HG02571 (cell line): Measurements from ENCODE around the gene MLEC.

Experiments used
- ATAC-seq: cut with Tn5 transposase; IDR thresholded peaks from one replicate; pipeline ENCODE4 v1.9.1; 2021; ENCODE audit warnings: mild to moderate bottlenecking, moderate library complexity; ENCODE audit not compliant: unreplicated experiment

MLEC gene

GRCh38 chr12:120690083-120690450 lies 3.1 kb downstream of the MLEC start:
- no peak for ATAC-seq

GRCh38 chr12:120690978-120691377 lies 4.0 kb downstream of the MLEC start:
- no peak for ATAC-seq

GRCh38 chr12:120692524-120693033 lies 5.6 kb downstream of the MLEC start:
- ATAC-seq, result no peak

DNA sequence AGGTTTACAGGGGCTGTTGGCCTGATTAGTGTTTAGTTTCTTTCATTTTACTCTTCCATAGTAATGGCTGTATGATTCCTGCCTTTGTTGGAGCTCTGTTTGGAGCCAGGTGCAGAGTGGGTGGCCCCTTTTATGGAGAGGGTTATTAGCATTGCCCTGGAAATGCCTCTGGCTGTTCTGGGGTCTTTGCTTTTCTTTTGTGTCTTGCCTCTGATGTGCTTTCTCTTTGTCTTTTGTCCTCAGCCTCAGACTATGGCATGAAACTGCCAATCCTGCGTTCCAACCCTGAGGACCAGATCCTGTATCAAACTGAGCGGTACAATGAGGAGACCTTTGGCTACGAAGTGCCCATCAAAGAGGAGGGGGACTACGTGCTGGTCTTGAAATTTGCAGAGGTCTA lies 6.9 kb downstream of the MLEC start:
- ATAC-seq, result no peak

DNA sequence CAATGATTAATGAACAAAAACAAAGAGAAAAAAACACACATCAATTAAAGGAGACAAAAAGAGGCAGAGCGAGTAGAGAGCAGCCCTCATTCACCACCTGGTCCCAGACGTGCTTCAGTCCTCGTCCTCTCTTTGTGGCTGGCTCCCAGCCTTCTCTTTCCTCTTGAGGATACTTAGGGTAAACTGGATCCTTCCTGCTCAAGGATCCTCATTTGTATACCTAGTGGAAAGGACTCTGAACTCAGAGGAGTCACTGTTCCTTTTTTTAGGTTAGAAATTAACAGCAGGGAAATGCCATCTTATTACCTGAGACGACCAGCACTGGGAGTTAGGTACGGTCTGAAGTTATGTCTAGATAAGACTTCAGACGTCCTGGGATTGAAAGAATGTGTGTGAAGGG lies 9.7 kb downstream of the MLEC start:
- ATAC-seq, result no peak

DNA sequence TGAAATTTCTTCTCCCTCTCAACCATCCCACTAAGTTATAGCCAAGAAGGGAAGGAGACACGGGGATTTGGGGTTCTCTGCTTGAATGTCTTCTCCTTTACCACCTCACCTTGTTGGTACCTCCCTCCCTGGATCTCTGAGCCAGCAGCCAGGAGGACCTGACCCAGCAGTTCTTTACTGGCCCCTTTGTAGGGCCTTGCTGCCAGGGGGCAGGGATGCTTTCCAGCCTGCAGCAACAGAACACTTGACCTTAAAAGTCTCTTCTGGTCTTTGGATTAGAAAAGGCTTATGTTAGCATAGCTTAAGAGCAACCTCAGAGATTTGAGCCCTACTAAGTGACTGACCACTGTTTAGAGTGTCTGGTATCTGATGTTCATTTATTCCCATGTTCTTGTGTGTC lies 10.4 kb downstream of the MLEC start:
- no peak for ATAC-seq

GRCh38 chr12:120698665-120699064 lies 11.7 kb downstream of the MLEC start:
- ATAC-seq, result no peak

GRCh38 chr12:120699553-120699952 lies 12.6 kb downstream of the MLEC start:
- ATAC-seq, result no peak

DNA sequence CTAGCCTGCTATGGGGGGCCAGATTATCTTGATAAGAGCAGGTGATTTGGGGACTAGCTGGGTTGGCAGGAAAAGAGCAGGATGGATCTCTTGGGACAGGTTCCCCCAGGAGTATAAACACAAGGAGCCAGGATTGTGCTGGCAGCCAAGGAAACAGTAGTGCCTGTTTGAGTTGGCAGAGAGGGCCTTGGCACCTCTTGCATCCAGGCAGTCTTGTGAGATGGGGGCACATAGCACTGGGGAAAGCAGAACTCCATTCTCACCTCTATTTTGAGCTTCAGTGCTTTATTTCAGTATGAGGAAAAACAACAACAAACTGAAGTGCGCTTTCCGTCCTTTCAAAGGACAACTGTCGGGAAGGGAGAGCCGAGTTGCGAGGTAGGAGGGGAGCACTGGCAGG lies 13.9 kb downstream of the MLEC start:
- ATAC-seq, result no peak

GRCh38 chr12:120702637-120703036 lies 15.7 kb downstream of the MLEC start:
- no peak for ATAC-seq

DNA sequence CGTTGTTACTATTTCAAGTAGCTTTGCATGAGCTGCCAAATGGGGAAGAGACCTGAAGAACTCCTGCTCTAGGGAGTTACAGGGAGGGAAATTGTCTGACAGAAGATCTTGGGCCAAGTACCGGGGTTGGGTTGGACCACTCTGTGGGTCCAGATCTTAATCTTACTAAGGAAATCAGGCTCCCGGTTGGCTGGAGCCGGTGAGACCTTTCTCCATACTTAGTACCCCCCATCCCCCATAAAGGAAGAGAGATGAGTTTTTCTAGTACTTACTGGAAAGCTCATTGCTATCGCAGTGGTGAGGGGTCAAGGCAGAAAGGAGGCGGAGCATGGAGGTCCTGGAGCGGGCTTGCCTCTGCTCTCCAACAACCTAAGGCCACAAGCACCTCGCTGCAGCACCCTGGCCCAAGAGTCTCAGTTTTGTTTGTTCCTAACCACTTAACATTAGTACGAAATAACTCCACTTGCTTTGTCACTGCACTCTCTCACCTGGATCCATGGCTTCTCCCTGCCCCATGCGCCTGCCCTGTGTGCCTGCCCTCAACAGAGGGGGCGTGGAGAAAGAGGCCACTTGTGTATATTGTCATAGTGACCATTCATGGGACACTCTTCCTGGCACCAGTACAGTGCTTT lies 16.5 kb downstream of the MLEC start:
- no peak for ATAC-seq

DNA sequence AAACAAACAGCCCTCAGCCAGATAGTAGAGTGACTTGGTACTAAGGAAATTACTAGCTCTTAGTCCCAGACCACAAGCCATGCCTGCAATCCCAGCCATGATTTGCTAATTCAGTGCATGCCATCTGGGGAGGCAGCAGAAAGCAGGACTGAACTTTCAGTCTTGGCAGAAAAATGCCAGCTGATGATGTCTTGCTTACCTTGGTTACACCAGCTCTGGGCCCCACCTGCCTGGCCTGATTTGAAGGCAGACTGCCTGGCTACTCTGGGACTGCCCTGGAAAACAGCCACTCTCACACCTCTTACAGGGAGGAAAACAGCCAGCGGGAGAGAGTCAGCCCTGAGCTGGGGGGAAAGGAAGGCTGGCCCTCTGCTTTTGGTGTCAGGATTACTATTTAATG lies 18.7 kb downstream of the MLEC start:
- no peak for ATAC-seq

GRCh38 chr12:120706029-120706428 lies 19.1 kb downstream of the MLEC start:
- ATAC-seq, result no peak

- ATAC-seq, result no peak
Measured at GRCh38 chr12:120708651-120709050, 21.7 kb downstream of the MLEC start.

- peak; percentile 71 for ATAC-seq
Measured at GRCh38 chr12:120710031-120710804, 23.3 kb downstream of the MLEC start, which contains the start of gene UNC119B. Gene UNC119B (plus strand): TSS chr12:120710458. CDS start chr12:120710475, 17 bp downstream.

- peak; percentile 34 for ATAC-seq
Measured at GRCh38 chr12:120710805-120711296, 23.9 kb downstream of the MLEC start.

DNA sequence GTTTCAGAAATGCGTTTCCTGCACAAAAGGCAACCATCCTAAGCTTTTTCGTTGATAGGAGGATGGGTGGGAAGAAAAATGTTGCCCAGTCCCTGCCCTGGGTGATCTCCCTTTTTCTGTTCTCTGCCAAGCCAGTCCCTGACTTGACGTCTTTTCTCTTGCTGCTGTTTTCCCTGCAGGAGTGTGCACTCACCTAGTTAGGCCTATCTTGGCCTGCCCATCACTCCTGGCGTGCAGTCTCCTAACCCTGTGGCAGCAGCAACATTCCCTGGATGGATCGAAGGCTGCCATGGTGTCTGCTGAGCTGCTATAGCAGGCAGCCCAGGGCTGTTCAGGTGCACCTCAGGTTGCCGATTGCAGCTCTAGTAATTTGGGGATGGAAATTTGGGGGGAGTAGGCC lies 24.5 kb downstream of the MLEC start:
- ATAC-seq, result no peak

GRCh38 chr12:120712610-120713009 lies 25.7 kb downstream of the MLEC start:
- no peak for ATAC-seq

DNA sequence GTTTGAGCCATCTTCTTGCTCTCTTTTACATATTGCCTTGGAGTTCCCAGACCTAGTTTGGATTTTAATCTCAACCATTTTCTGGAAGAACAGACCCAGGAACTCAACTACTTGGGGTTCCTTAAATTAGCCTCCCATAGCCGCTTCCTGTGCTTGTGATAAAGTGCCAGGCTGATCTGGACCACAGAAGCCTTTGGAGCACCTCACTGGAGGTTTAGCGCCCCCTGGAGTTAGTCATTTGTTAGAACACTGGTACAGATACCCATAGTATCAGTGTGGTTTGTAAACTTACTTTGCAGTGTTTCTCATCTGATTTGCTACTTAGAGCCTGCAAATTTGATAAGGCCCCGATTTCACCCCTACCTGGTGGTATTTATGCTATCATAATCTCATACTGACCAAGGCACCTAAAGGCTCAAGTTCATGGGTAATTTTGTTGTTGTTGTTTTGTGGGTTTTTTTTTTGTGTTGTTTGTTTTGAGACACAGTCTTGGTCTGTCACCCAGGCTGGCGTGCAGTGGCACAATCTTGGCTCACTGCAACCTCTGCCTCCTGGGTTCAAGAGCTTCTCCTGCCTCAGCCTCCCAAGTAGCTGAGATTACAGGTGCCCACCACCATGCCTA lies 27.0 kb downstream of the MLEC start:
- ATAC-seq, result no peak

- no peak for ATAC-seq
Measured at GRCh38 chr12:120718055-120718454, 31.1 kb downstream of the MLEC start.

- no peak for ATAC-seq
Measured at GRCh38 chr12:120719072-120719471, 32.1 kb downstream of the MLEC start.
